H1 (cell line): Measurements from ENCODE around the gene AGAP3. TPM values are rescaled to one million over a fixed set of nuclear protein-coding genes. Genes with fewer than 3 reads are reported as not detected.

ENCODE experiments used
- CHD1 ChIP-seq: IDR thresholded peaks from 2 replicates; pipeline ENCODE4 v1.6.1; 2012; ENCODE audit warnings: low read depth, low read length, improper control_type of control experiment
- CHD2 ChIP-seq: IDR thresholded peaks from 2 replicates; pipeline ENCODE4 v1.6.1; 2012; ENCODE audit warnings: low read length, improper control_type of control experiment
- CREB1 ChIP-seq: IDR thresholded peaks from 2 replicates; pipeline ENCODE4 v1.6.1; 2012; ENCODE audit warnings: inconsistent platforms
- CTBP2 ChIP-seq: IDR thresholded peaks from 2 replicates; pipeline ENCODE4 v1.7.0; 2011; ENCODE audit warnings: borderline replicate concordance, mild to moderate bottlenecking, moderate library complexity, mixed read lengths, low read length; ENCODE audit not compliant: insufficient read depth, insufficient read length
- EGR1 ChIP-seq: IDR thresholded peaks from 2 replicates; pipeline ENCODE4 v1.6.1; 2011; ENCODE audit warnings: low read depth, low read length, borderline replicate concordance
- NANOG ChIP-seq: IDR thresholded peaks from 2 replicates; pipeline ENCODE4 v1.6.1; 2011; ENCODE audit warnings: low read length, low read depth, mild to moderate bottlenecking, inconsistent platforms; ENCODE audit not compliant: insufficient read depth, poor library complexity, severe bottlenecking
- POU5F1 ChIP-seq: IDR thresholded peaks from 2 replicates; pipeline ENCODE4 v1.6.1; 2011; ENCODE audit warnings: low read depth, mild to moderate bottlenecking, low read length, moderate library complexity
- RBBP5 ChIP-seq: IDR thresholded peaks from 2 replicates; pipeline ENCODE4 v1.7.1; 2012; ENCODE audit warnings: low read depth, mild to moderate bottlenecking, inconsistent platforms, low read length, moderate library complexity, borderline replicate concordance
- polyA plus RNA-seq, 7 experiments: library from polyadenylated mRNA; depleted of rRNA in 3 of 7; stranded (reverse) in 5 of 7; unstranded in 2 of 7; fragments of >200 nt in 5 of 7; fragments of 200-250 nt in 2 of 7; gene quantifications; 1 replicate in 5 of 7; 2 replicates in 1 of 7; 4 replicates in 1 of 7; pipeline versions ENCODE4 v1.2.1 to v1.2.3, GENCODE V29; 2011 to 2013; ENCODE audit warnings: missing spikeins in 2 of 7, mixed read lengths in 2 of 7
- total RNA-seq: library from RNA; stranded (reverse); fragmentation: NEBNext Ultra II Directional; extraction: Animal tissue kit (Norgen Biotek cat#: 25700); gene quantifications from 2 replicates; pipeline ENCODE4 v1.2.1, GENCODE V29; 2021

The AGAP3 gene
- total and polyA plus RNA-seq, 2 of the 8 experiments (the other 6 are each of a cell fraction or from before 2014, with no cell fraction given), result 66.4 to 120 TPM

DNA sequence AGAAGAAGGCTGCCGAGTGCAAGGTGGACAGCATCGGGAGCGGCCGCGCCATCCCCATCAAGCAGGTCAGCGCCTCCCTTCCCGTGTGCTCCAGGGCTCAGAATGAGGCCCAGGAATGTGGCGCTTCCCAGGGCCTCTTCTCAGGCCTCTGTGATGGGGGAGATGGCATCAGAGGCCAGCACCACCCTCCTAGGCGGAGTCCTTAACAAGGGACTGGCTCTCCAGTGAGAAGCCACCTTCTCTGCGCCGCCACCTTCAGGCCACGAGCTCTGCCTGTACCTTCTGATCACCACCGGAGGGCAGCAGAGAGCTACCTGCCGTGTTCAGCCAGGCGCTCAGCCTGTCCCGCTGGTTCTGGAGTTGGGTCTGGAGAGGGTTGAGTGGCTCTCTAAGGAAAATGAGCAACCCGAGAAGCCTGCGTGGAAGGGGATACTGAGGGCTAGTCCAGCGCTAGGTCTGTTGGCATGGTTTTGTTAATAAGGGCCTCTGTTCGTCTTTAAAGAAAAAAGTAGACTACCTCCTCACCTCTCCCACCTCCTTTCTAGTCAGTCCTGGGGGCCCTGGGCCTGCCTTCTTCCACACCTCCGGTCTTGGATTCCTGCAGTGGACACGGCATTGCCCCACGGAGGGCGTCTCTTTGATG is 37.7 kb downstream of the AGAP3 start (continued):
- TF ChIP-seq RBBP5, result no peak
- TF ChIP-seq CHD2, result no peak
- peak; percentile 60 for TF ChIP-seq CTBP2
- TF ChIP-seq CREB1, result peak; percentile 54
- no peak for TF ChIP-seq EGR1
- TF ChIP-seq NANOG, result no peak
- TF ChIP-seq CHD1, result no peak
- no peak for TF ChIP-seq POU5F1
- TF ChIP-seq, all 59 proteins: peak for 11
